Raji (cell line): ENCODE results near the gene CDK5R1.

ENCODE experiments used
- POLR2A ChIP-seq: IDR thresholded peaks from 2 replicates; pipeline ENCODE4 v1.6.1; 2011; ENCODE audit warnings: low read depth, low read length, control low read depth; ENCODE audit not compliant: insufficient read depth

Gene CDK5R1

DNA sequence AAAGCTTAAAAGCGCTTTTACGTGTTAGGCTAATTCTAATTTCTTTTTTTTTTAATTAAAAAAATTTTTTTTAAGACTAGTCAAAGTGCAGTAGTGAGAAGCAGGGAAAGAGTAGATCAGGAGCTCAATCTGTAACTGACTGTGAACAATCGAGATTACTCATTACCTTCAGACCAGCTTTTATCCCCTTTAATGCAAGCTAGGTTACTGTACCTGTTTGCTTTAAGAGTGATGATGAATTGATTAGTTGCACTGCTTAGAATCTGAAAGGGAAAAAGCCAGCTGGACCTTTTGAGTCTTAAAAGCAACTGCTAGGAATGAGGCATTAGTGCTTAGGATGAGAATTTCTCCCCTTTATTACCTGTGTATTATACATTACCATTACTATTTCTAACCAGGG is 23.5 kb upstream of the CDK5R1 start:
- no peak for TF ChIP-seq POLR2A

DNA sequence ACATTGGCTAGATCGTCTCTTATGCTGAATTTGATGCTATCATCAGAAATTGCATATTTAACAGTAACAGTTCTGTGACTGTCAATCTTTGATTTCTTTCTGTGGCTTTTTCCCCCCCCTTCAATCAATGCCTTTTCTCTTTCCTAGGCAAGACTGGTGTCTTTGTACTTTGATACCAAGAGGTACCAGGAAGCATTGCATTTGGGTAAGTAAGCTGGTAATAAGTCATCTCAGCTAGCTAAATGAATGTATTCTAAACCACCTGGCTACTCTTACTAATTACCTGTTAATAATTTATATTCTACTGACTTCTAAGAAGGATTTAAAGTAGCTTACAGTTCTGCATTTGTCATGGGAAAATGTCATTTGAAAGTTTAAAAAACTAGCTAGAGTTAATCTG is 22.4 kb upstream of the CDK5R1 start:
- no peak for TF ChIP-seq POLR2A

DNA sequence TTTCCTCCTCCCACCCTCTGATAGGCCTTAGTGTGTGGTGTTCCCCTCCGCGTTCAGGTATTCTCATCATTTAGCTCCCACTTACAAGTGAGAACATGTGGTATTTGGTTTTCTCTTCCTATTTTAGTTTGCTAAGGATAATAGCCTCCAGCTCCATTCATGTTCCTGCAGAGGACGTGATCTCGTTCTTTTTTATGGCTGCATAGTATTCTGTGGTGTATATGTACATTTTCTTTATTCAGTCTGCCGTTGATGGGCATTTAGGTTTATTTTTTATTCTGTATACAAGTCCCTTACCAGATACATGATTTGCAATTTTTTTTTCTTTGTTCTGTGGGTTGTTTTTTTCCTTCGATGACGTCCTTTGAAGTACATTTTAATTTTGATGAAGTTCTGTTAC is 18.8 kb upstream of the CDK5R1 start:
- TF ChIP-seq POLR2A, result no peak

- TF ChIP-seq POLR2A, result no peak
These were observed 16.2 kb upstream of the CDK5R1 start for GRCh38 chr17:32470405-32471167.

GRCh38 chr17:32471652-32472051 is 15.1 kb upstream of the CDK5R1 start:
- no peak for TF ChIP-seq POLR2A

DNA sequence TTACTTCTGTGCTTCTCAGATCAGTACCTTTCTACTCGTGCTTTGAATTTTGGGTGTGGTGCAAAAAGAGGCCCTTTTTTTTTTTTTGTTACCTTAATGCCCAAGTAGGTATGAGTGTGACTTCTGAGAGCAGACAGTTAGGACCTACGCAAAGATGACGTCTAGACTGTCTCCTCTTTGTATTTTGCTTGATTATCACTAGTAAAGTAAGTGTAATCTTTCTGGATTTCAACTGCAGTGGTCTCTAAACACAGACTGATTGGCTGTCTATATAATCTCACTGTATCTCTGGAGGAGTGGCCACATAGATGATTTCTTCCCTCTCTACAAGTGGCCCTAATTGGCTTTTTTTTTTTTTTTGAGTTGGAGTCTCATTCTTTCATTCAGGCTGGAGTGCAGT is 11.5 kb upstream of the CDK5R1 start:
- no peak for TF ChIP-seq POLR2A

DNA sequence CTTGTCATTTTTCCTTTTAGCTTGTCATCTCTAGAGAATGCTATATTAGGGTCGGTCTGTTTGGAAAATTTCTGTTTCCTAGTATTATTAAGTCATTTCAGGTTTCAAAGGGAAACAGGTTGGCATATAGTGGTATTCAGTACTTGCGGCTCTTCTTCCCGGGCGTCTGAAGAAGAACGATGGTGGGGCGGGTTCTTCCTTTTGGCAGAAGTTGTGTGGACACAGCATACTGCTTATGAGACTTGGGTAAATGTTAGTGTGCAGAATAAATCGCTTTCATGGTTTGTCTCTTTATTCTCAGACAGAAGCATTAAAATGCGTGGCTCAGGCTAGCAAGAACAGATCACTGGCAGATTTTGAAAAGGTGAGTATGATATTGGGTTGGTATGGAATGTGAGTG is 9.6 kb upstream of the CDK5R1 start:
- TF ChIP-seq POLR2A, result no peak

GRCh38 chr17:32479074-32479617 is 7.6 kb upstream of the CDK5R1 start:
- no peak for TF ChIP-seq POLR2A

GRCh38 chr17:32481193-32481592 is 5.6 kb upstream of the CDK5R1 start:
- no peak for TF ChIP-seq POLR2A

GRCh38 chr17:32482568-32483320 is 4.0 kb upstream of the CDK5R1 start:
- TF ChIP-seq POLR2A, result no peak

- no peak for TF ChIP-seq POLR2A
These were observed 3.3 kb upstream of the CDK5R1 start for GRCh38 chr17:32483451-32484019.

- no peak for TF ChIP-seq POLR2A
These were observed 2.7 kb upstream of the CDK5R1 start for GRCh38 chr17:32484041-32484461.

- no peak for TF ChIP-seq POLR2A
These were observed 2.2 kb upstream of the CDK5R1 start for GRCh38 chr17:32484628-32485027.

DNA sequence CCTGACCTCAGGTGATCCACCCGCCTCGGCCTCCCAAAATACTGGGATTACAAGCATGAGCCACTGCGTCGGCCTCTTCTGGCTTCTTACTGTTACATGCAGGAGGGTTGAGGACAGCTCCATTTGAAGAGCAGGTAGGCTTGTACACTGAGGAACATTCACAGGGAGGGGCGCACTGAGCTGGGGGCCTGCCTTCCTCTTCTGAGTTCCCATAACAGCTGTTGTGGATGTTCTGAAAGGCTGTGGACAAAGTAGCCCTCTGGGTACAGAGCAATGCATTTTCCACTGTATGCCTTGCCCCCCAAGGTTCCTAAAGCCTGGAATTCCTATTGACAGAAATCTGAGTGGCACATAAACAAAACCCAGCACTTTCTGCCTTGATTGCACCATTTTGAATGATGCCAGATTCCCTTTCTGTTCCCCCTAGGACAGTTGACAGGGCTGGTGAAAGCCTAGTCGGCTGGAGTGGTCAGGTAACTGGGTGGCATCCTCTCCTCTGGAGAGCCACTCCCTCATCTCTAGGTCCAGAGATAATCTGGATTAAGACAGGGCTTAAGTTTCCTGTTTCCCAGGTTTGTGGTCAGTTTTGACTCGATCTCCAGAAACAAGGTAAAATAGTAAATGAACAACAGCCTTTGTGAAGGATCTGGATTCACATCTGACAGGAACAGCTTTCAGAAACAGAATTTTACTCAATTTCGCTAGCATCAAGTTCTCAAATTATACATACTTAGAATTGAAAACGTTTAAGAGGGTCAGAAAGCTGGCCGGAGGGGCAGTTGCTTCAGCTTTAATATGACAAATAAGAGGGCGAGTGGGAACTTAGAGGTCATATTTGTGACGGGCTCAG is 1.3 kb upstream of the CDK5R1 start:
- no peak for TF ChIP-seq POLR2A
